SU-DHL-6 (cell line): ENCODE data around the gene CDC42BPG.

Source experiments
- EZH2phosphoT487 ChIP-seq: fragments of 200-600 bp; sonication (generic), shearing (Covaris generic); conservative IDR thresholded peaks from 2 replicates; pipeline ENCODE4 v1.6.1; 2018; ENCODE audit warnings: mild to moderate bottlenecking, antibody characterized with exemption, low read length, moderate library complexity, mixed read lengths
- TF ChIP-seq, protein P1 (sequence below): fragments of 200-600 bp; sonication (generic); IDR thresholded peaks from one replicate; pipeline ENCODE4 v1.5.1; 2017; ENCODE audit warnings: antibody characterized with exemption, mild to moderate bottlenecking, low read length, moderate library complexity; ENCODE audit not compliant: insufficient read depth, poor library complexity, severe bottlenecking

GRCh38 chr11:64826578-64827450 is 17.6 kb downstream of the CDC42BPG start:
- TF ChIP-seq EZH2phosphoT487 = no peak
- TF ChIP-seq, protein P1, sequence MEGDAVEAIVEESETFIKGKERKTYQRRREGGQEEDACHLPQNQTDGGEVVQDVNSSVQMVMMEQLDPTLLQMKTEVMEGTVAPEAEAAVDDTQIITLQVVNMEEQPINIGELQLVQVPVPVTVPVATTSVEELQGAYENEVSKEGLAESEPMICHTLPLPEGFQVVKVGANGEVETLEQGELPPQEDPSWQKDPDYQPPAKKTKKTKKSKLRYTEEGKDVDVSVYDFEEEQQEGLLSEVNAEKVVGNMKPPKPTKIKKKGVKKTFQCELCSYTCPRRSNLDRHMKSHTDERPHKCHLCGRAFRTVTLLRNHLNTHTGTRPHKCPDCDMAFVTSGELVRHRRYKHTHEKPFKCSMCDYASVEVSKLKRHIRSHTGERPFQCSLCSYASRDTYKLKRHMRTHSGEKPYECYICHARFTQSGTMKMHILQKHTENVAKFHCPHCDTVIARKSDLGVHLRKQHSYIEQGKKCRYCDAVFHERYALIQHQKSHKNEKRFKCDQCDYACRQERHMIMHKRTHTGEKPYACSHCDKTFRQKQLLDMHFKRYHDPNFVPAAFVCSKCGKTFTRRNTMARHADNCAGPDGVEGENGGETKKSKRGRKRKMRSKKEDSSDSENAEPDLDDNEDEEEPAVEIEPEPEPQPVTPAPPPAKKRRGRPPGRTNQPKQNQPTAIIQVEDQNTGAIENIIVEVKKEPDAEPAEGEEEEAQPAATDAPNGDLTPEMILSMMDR = no peak
